Measurements from ENCODE around the gene DNMBP.

- TF ChIP-seq EP300 (IDR thresholded peaks at IDR 0.05) (no peak), CTCF (IDR thresholded peaks at IDR 0.05) (no peak)
Observed at GRCh38 chr10:100053686-100054460, 44.1 kb upstream of the DNMBP start.

Data from tibial nerve (tissue), 4 donors.